Amniotic epithelial cell (primary cell): Measurements from ENCODE around the gene ACTR3.
A peak's percentile ranks its signal among the peaks of the same experiment; 100 is the strongest.

Experiments
- DNase-seq: peaks from one replicate; pipeline ENCODE4 v3.0.0-alpha.2; 2010; ENCODE audit warnings: low read depth

The ACTR3 gene

GRCh38 chr2:113876503-113877387, 13.1 kb upstream of the ACTR3 start:
- no peak for DNase-seq

- DNase-seq, result peak; percentile 42
Observed at GRCh38 chr2:113877711-113878598, 11.9 kb upstream of the ACTR3 start.

- no peak for DNase-seq
Observed at GRCh38 chr2:113878743-113879142, 11.1 kb upstream of the ACTR3 start.

GRCh38 chr2:113879457-113879856, 10.4 kb upstream of the ACTR3 start:
- DNase-seq, result no peak

GRCh38 chr2:113886479-113887008, 3.3 kb upstream of the ACTR3 start:
- peak; percentile 76 for DNase-seq

- DNase-seq, result no peak
Observed at GRCh38 chr2:113887009-113887792, 2.7 kb upstream of the ACTR3 start.

GRCh38 chr2:113888641-113889470, 1.0 kb upstream of the ACTR3 start:
- no peak for DNase-seq

- peak; percentile 82 for DNase-seq
Observed at GRCh38 chr2:113890253-113891235, 655 bp downstream of the ACTR3 start.

GRCh38 chr2:113891265-113891959, 1.5 kb downstream of the ACTR3 start:
- DNase-seq, result no peak

GRCh38 chr2:113892004-113892710, 2.3 kb downstream of the ACTR3 start:
- no peak for DNase-seq

- peak; percentile 90 for DNase-seq
Observed at GRCh38 chr2:113894156-113894743, 4.4 kb downstream of the ACTR3 start.

- DNase-seq, result no peak
Observed at GRCh38 chr2:113895301-113895700, 5.4 kb downstream of the ACTR3 start.

- DNase-seq, result no peak
Observed at GRCh38 chr2:113895819-113896563, 6.1 kb downstream of the ACTR3 start.

- peak; percentile 27 for DNase-seq
Observed at GRCh38 chr2:113896791-113897190, 6.9 kb downstream of the ACTR3 start.

GRCh38 chr2:113898081-113898480, 8.2 kb downstream of the ACTR3 start:
- DNase-seq, result no peak

- DNase-seq, result no peak
Observed at GRCh38 chr2:113899166-113899565, 9.3 kb downstream of the ACTR3 start.

GRCh38 chr2:113901943-113902342, 12.1 kb downstream of the ACTR3 start:
- DNase-seq, result no peak
